Sciatic nerve (tissue), 2 donors: Measurements from ENCODE around the gene RNF217. TPM values are rescaled to one million over a fixed set of nuclear protein-coding genes. Genes with fewer than 3 reads are reported as not detected.
"Not testable (repeated sequence)": the region's sequence is repeated elsewhere in the genome, so short reads cannot be mapped to it uniquely, and the experiment has no call there.

ENCODE experiments used
- ATAC-seq: fragments of 200-7000 bp; cut with Tn5 transposase; one replicate; pipeline ENCODE4 v1.9.1; 2020; ENCODE audit warnings: mild to moderate bottlenecking, moderate library complexity
- DNase-seq: peaks from one replicate; pipeline ENCODE4 v3.0.0-alpha.2; 2020; ENCODE audit warnings: low spot score
- intact Hi-C: fragments of 100-400 bp; cut with DNase I; formaldehyde crosslinking; loops from one replicate; pipeline ENCODE4 v1.14.2; 2022
- total RNA-seq: library from RNA; stranded (reverse); fragmentation: NEBNext Ultra II Directional; extraction: Animal tissue kit (Norgen Biotek cat#: 25700); gene quantifications from one replicate; pipeline ENCODE4 v1.2.1, GENCODE V29; 2021
- donor health status: DM: no; HTN: no; CAD: no.
- donor health status: DM: no; HTN: no; CAD: no.

The RNF217 gene
- total RNA-seq, 1 donor from 2014 or later: 43.5 TPM

- DNase-seq (no peak), ATAC-seq (no peak)
- intact Hi-C loops: no loop called here
These were observed 42.8 kb downstream of the RNF217 start for GRCh38 chr6:125004797-125005595.

GRCh38 chr6:125008261-125008703 is 46.0 kb downstream of the RNF217 start:
- ATAC-seq (no peak), DNase-seq (no peak)
- intact Hi-C loops: no loop called here

- intact Hi-C loops: no loop called here
- no peak for ATAC-seq
- no peak for DNase-seq
These were observed 46.7 kb downstream of the RNF217 start for GRCh38 chr6:125008957-125009356.

GRCh38 chr6:125009578-125009977 is 47.3 kb downstream of the RNF217 start:
- intact Hi-C loops: no loop called here
- ATAC-seq (peak; percentile 26), DNase-seq (no peak)

DNA sequence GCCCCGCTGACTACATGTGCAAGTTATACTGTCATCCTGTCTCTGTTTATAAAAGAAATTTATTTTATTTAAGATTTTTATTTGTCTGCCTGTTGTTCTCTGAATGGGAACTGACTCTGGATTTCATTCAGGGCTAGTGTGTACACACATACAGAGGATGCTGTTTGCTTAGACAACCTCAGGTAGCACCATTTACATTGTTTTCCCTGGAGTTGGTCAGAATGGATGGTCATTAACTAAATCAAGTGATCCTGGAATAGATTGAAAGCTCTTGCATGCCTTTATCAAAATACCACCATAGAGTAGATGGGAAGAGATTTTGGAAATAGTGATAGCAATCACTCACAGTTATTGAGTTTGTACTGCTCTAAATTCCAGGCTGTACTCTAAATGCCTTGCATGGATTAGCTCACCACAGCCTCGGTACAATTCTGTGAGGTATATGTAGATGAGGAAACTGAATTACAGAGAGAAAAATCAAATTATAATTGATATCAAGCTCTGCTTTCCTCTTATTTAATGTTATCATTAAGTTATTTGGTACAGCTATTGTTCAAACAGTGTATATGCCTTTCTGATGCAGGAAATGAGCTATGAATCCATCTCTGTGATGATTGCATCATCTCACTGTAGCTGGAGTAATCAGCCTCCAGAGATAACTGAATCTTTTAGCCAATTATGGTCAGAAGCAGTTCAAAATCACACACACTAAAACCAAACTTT is 51.9 kb downstream of the RNF217 start:
- ATAC-seq: peak; percentile 78
- no peak for DNase-seq
- intact Hi-C loops: no loop called here

- ATAC-seq (peak; percentile 20), DNase-seq (no peak)
- intact Hi-C loops: no loop called here
These were observed 52.4 kb downstream of the RNF217 start for GRCh38 chr6:125014661-125014957.

DNA sequence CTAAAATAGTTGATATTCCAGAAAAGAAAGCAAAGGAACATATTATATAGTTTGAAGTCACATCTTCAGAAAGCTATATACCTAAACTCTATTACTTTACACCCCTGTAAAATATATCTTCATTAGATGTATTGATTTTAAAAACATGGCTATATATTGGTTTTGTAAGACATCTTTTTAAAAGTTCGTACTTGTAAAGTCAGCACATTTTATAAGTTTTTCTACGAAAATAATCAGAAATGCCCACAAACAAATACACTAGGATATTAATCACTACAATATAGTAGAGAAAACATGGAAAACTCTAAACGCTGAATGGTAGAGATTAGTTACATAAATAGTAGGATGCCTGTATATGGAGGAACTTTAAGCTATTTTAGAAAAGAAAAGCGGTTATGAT is 52.9 kb downstream of the RNF217 start:
- DNase-seq: no peak
- intact Hi-C loops: no loop called here
- ATAC-seq: no peak

DNA sequence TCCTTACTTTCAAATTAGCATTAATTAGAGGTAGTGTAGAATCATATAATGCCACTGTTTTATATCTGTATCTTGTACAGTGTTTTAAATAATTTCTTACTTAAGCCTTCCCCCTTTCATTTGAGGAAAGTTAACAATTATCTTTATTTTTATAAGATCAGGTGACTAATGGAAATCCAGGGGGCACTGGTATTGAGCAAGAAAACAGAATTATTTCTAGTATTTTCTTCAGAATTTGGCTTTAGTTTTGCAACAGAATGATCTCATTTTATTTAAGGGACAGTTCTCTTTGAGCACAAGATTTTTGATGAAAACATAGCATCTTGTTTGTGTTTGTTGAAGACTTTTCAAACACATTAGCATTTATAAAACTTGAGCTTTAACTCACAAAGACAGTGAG is 55.9 kb downstream of the RNF217 start:
- DNase-seq (no peak), ATAC-seq (no peak)
- intact Hi-C loops: no loop called here

DNA sequence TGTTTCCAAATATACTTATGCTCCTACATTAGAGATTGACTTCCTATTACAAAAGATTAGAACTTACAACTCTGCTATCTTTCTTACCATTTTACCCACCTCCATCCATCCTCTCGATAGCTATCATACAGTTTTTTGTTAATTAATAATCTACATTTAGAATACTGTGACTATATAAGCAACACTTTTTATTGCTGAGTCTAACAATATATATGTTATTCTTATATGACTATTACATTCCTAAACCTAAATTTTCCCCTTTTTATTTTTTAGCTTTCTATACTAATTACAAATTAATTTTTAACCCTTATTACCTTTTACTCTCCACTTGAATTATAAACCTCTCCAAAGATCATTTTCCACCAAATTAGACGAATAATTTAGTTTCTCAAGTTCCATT is 57.0 kb downstream of the RNF217 start:
- intact Hi-C loops: no loop called here

GRCh38 chr6:125019918-125020317 is 57.7 kb downstream of the RNF217 start:
- intact Hi-C loops: no loop called here
- no peak for ATAC-seq
- DNase-seq: no peak

More for the DNA sequence above, 57.0 kb downstream of the RNF217 start:
- DNase-seq: no peak
- no peak for ATAC-seq

GRCh38 chr6:125020385-125020784 is 58.1 kb downstream of the RNF217 start:
- no peak for ATAC-seq
- no peak for DNase-seq
- intact Hi-C loops: no loop called here

- ATAC-seq (peak; percentile 36), DNase-seq (no peak)
- intact Hi-C loops: no loop called here
These were observed 60.3 kb downstream of the RNF217 start for GRCh38 chr6:125022391-125022989.

GRCh38 chr6:125025164-125025854 is 63.1 kb downstream of the RNF217 start:
- DNase-seq: no peak
- no peak for ATAC-seq
- intact Hi-C loops: no loop called here

- DNase-seq (no peak), ATAC-seq (no peak)
- intact Hi-C loops: no loop called here
These were observed 65.0 kb downstream of the RNF217 start for GRCh38 chr6:125027287-125027686.

GRCh38 chr6:125030969-125031368 is 68.7 kb downstream of the RNF217 start:
- ATAC-seq (no peak), DNase-seq (no peak)
- intact Hi-C loops: no loop called here

- ATAC-seq (no peak), DNase-seq (no peak)
- intact Hi-C loops: no loop called here
These were observed 69.1 kb downstream of the RNF217 start for GRCh38 chr6:125031385-125031784.

GRCh38 chr6:125034929-125035328 is 72.7 kb downstream of the RNF217 start:
- DNase-seq, intact Hi-C loops, ATAC-seq: not testable (repeated sequence)

- DNase-seq, ATAC-seq, intact Hi-C loops: not testable (repeated sequence)
These were observed 74.2 kb downstream of the RNF217 start for GRCh38 chr6:125036486-125036885.

- intact Hi-C loops: no loop called here
- ATAC-seq (no peak), DNase-seq (no peak)
These were observed 75.6 kb downstream of the RNF217 start for GRCh38 chr6:125037827-125038226.

- DNase-seq (no peak), ATAC-seq (no peak)
- intact Hi-C loops: no loop called here
These were observed 76.7 kb downstream of the RNF217 start for GRCh38 chr6:125038925-125039324.
